GM12864 (cell line): ENCODE results near the gene SSH2.
"Not testable (repeated sequence)": the region's sequence is repeated elsewhere in the genome, so short reads cannot be mapped to it uniquely, and the experiment has no call there.

ENCODE experiments used
- DNase-seq: peaks from one replicate; pipeline ENCODE4 v3.0.0-alpha.2; 2011; ENCODE audit warnings: low read depth
- H3K4me3 ChIP-seq: 2 replicates; pipeline ENCODE4 v1.5.1; 2011; ENCODE audit warnings: mild to moderate bottlenecking, low read depth, low read length, control low read depth
- TF ChIP-seq, protein P1 (sequence below): IDR thresholded peaks from 2 replicates; pipeline ENCODE4 v1.5.1; 2011; ENCODE audit warnings: low read depth, mild to moderate bottlenecking, moderate library complexity, low read length, control low read depth, inconsistent platforms; ENCODE audit errors: missing control alignments

The SSH2 gene

GRCh38 chr17:29677221-29677791, 252.7 kb downstream of the SSH2 start:
- no peak for DNase-seq
- H3K4me3 ChIP-seq: no peak overlapping the region
- TF ChIP-seq, protein P1, sequence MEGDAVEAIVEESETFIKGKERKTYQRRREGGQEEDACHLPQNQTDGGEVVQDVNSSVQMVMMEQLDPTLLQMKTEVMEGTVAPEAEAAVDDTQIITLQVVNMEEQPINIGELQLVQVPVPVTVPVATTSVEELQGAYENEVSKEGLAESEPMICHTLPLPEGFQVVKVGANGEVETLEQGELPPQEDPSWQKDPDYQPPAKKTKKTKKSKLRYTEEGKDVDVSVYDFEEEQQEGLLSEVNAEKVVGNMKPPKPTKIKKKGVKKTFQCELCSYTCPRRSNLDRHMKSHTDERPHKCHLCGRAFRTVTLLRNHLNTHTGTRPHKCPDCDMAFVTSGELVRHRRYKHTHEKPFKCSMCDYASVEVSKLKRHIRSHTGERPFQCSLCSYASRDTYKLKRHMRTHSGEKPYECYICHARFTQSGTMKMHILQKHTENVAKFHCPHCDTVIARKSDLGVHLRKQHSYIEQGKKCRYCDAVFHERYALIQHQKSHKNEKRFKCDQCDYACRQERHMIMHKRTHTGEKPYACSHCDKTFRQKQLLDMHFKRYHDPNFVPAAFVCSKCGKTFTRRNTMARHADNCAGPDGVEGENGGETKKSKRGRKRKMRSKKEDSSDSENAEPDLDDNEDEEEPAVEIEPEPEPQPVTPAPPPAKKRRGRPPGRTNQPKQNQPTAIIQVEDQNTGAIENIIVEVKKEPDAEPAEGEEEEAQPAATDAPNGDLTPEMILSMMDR: no peak

- H3K4me3 ChIP-seq, DNase-seq: not testable (repeated sequence)
Observed at GRCh38 chr17:29675961-29676360, 254.1 kb downstream of the SSH2 start.

DNA sequence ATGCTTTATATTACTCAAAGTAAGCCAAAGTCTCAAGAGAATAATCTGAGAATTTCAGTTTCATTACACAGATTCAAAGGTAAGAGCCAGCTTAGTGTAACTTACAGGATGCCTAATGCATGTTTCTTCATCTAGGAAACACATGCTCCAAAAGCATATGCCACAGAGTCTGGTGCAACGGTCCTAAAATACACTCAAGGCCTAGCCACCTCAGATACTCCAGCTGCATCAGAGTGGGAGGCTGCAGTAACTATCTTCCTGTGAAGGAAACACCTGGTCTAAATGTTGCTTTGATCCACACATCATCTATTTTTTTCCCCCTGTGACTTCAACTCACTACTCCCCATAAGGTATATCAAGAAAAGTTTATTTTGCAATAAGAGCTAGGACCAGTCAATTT, 255.7 kb downstream of the SSH2 start:
- TF ChIP-seq, protein P1: no peak
- H3K4me3 ChIP-seq: no peak overlapping the region
- peak; percentile 19 for DNase-seq

DNA sequence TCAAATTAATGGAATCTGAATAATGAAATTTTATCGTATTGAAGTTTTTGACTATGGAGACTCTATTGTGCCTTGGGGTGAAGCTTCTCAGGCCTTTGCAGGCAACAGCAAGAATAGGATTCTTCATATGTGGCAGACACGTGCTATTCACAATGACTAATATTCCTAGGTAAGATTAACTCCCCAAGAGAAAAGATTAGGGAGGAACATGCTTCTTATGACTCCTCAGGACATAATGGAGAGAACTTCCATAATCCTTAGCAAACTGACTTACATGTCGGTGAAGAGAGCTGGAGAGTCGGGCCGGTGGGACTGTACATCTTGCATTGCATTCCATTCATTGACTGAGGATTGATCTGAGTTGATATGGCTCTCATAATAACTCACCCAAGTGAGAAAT, 258.4 kb downstream of the SSH2 start:
- no peak overlapping the region for H3K4me3 ChIP-seq
- DNase-seq: no peak
- TF ChIP-seq, protein P1: no peak

GRCh38 chr17:29669266-29669665, 260.8 kb downstream of the SSH2 start:
- no peak for DNase-seq
- TF ChIP-seq, protein P1: no peak

GRCh38 chr17:29667969-29668368, 262.1 kb downstream of the SSH2 start:
- no peak overlapping the region for H3K4me3 ChIP-seq

More at GRCh38 chr17:29669266-29669665, 260.8 kb downstream of the SSH2 start:
- H3K4me3 ChIP-seq: no peak overlapping the region

DNA sequence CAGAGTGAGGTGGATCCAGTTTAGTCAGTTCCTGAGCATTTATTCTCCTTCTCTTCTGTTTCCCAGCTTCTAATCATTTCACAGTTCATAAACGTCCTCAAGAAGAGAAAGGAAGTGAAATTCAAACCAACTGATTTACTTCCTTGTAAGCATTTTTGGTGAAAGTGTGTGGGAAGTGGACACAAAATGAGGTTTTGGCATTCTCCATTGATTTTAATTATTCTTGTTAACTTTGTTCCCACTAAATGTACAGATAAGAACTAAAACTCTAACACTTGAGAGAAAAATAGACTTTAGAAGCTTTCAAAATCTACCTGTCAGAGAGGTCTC, 264.6 kb downstream of the SSH2 start:
- H3K4me3 ChIP-seq: no peak overlapping the region
- TF ChIP-seq, protein P1: no peak
- no peak for DNase-seq

More at GRCh38 chr17:29667969-29668368, 262.1 kb downstream of the SSH2 start:
- DNase-seq: no peak
- TF ChIP-seq, protein P1: no peak
